Stimulated activated CD4-positive, alpha-beta T cell treated with anti-CD3 and anti-CD28 coated beads, Interleukin-4, amount 100 ng/mL, for 4 hours (primary cell): ENCODE data around the gene HESX1.

Source experiments
- DNase-seq, 2 experiments: peaks; one replicate each; pipeline ENCODE4 v3.0.0-alpha.2; 2020

HESX1 gene

GRCh38 chr3:57199895-57200297, at the start of gene HESX1:
TSS of gene HESX1 (minus strand) at chr3:57199978. CDS start at chr3:57199918, 60 bp downstream.
- DNase-seq = no peak

- DNase-seq = no peak
Observed at GRCh38 chr3:57244946-57245345, 45.2 kb upstream of the HESX1 start.

GRCh38 chr3:57234613-57235575, 35.1 kb upstream of the HESX1 start:
- DNase-seq = no peak

GRCh38 chr3:57233799-57234198, 34.0 kb upstream of the HESX1 start:
- no peak for DNase-seq

GRCh38 chr3:57230006-57230405, 30.2 kb upstream of the HESX1 start:
- DNase-seq = no peak

- peak; percentile 21 to 32 for DNase-seq
Observed at GRCh38 chr3:57227930-57228751, 28.4 kb upstream of the HESX1 start.

- peak; percentile 83 to 90 for DNase-seq
Observed at GRCh38 chr3:57227204-57227929, 27.6 kb upstream of the HESX1 start, which contains the start of gene APPL1. TSS of gene APPL1 (plus strand) at chr3:57227729. CDS start at chr3:57227884, 155 bp downstream.

GRCh38 chr3:57226176-57226575, 26.4 kb upstream of the HESX1 start:
- DNase-seq = no peak

GRCh38 chr3:57224856-57225255, 25.1 kb upstream of the HESX1 start:
- DNase-seq = no peak

GRCh38 chr3:57221883-57222282, 22.1 kb upstream of the HESX1 start:
- no peak for DNase-seq

- no peak for DNase-seq
Observed at GRCh38 chr3:57206423-57206822, 6.6 kb upstream of the HESX1 start.

- no peak for DNase-seq
Observed at GRCh38 chr3:57194641-57195040, 5.1 kb downstream of the HESX1 start.

GRCh38 chr3:57192028-57192427, 7.8 kb downstream of the HESX1 start:
- no peak for DNase-seq

- DNase-seq = no peak
Observed at GRCh38 chr3:57184526-57184925, 15.3 kb downstream of the HESX1 start.

GRCh38 chr3:57179580-57180410, 20.0 kb downstream of the HESX1 start:
- DNase-seq = no peak

- no peak for DNase-seq
Observed at GRCh38 chr3:57176045-57176444, 23.7 kb downstream of the HESX1 start.

- no peak for DNase-seq
Observed at GRCh38 chr3:57173687-57174086, 26.1 kb downstream of the HESX1 start.

GRCh38 chr3:57170946-57171345, 28.8 kb downstream of the HESX1 start:
- DNase-seq = no peak

GRCh38 chr3:57169872-57170623, 29.7 kb downstream of the HESX1 start:
- DNase-seq = peak; percentile 40 to 65

GRCh38 chr3:57169108-57169507, 30.7 kb downstream of the HESX1 start:
- no peak for DNase-seq

GRCh38 chr3:57168151-57168550, 31.6 kb downstream of the HESX1 start:
- no peak for DNase-seq
